ENCODE data around the gene CRYBA4.
A peak's percentile ranks its signal among the peaks of the same experiment; 100 is the strongest.

The CRYBA4 gene

DNA sequence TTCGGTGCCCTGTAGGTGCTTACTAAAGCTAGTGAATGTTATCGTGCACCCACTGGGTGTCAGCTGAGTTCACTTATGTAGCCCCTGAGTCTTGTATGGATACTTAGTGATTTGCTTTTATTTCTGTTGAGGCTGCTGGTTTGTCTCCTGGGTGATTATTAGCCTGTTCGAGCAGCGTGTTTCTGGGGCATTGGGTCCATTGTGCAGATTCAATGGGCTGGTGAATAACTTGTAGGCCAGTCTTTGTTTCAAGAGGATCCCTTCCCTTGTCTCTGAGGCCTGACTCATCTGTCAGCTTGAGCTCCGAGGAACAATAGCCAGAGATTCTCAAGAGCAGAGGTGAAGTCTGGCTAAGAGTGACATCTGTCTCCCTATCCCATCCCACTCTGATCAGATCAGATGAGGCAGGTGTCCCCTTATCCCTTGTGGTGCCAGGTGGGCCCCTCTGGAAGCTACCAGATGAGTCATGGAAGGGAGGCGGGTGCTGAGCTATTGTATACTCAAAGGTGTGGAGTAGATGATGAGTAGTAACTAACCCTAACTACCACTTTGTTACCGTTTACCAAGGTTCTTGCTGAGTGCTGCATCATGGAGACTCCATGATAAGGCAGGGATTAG is 39.3 kb downstream of the CRYBA4 start:
- DNase-seq (ENCODE audit: low read depth), result no peak

DNA sequence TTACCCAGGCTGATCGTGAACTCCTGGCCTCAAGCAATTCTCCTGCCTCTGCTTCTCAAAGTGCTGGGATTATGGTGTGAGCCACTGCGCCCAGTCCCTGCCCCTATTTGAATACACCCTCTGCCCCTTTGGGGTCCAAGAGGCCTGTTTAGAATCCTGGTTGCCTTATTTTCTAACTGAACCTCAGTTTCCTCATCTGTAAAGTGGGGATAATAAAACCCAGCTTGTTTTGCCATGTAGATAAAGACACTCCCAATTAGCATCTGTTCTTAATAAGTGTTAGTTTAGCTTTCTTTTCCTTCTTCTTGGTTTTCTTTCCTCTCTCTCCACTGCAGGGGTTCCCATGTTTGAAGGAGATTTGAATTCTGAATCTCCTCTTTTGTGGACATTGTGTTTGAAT is 40.4 kb downstream of the CRYBA4 start:
- DNase-seq (ENCODE audit: low read depth), result no peak

DNA sequence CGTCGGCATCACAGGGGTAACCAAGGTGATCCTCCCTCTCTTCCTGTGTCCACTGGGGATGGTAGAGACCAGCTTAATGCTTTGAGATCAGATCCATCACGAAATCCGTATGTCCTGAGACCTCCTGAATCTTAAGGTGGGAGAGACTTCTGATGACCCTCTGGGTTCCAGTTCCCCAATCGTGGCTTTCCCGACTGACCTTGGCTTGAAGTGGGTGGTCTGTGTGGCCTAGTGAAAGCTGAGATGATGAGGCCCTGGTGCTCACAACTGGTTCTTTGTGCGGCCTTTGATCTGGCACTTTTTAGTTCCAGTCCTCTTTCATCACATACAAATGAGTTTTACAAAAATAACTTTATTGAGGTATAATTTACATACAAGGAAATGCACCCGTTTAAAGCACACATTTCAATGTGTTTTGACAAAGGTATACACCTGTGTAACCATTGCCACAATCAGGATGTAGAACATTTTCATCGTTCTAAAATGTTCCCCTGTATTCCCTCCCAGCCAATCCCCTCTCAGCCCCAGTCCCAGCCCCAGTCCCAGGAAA is 41.7 kb downstream of the CRYBA4 start:
- no peak for DNase-seq (ENCODE audit: low read depth)

DNA sequence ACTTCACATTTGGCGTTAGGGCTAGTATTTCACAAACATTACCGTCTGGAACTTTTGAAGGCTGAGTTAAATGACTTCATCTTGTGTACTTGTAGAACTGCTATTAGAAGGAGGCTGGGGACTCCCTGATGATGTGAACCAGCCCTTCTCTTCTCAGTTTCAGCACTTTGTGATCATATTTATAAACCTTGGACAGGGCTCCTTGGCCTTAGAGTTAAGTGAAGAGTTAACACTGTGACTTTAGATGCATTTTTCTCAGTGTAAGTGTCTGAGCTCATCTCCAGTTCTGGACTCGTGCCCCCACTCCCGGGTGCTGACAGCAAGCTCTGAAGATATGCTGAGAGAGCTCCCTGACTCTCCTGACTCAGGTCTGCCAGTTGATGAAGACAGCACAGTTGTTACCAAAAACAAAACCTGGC is 44.1 kb downstream of the CRYBA4 start:
- no peak for DNase-seq (ENCODE audit: low read depth)

DNA sequence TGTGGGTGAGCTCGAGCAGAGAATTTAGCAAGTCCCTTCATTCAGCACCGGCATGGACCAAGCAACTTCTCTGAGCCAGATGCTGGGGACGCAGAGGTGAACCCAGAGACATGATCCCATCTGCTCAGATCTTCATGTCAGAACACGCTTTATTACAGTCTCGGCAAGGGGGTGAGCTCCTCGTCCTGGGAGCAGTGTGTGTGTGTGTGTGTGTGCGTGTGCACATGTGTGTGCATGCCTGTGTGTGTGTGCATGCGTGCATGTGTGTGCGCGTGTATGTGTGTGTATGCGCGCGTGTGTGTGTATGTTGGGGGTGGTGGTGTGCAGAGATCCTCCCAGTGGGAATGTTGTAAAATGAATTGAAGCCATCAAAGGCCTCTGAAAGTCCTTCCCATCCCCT is 45.4 kb downstream of the CRYBA4 start:
- no peak for DNase-seq (ENCODE audit: low read depth)

DNA sequence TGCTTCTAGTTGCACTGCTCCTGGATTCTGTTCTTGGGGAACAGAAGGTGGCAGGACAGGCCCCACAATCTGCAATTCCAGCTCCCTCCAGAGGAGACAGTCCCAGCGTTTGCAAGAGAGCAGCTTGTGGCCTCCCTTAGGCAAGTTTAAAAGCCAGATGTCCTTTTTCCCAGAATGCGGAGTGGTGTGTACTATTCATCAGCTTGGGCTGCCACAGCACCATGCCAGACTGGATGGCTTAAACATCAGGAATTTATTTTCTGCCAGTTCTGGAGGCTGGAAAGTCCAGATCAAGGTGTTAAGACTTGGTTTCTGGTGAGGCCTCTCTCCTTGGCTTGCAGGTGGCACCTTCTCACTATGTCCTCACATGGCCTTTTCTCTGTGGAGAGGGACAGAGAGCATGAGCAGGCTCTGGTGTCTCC is 47.3 kb downstream of the CRYBA4 start:
- DNase-seq (ENCODE audit: low read depth), result no peak

DNA sequence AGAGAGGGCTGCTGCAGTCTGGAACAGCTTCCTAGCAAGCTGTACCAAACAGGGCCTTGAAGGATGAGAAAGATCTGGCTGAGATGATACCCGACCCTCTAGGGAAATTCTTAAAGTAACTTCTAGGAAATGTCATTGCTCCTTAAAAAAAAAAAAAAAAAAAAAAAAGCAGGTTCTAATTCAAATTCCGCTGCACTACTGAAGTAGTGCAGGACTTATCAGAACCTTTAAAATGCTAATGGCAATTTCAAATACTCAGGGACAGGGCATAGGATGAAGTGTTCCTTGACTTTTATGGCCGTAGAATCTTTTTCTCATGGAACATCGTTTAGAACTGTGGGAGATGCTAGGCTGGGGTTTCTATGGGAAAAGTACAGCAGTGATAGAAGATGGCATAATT is 48.7 kb downstream of the CRYBA4 start:
- no peak for DNase-seq (ENCODE audit: low read depth)

DNA sequence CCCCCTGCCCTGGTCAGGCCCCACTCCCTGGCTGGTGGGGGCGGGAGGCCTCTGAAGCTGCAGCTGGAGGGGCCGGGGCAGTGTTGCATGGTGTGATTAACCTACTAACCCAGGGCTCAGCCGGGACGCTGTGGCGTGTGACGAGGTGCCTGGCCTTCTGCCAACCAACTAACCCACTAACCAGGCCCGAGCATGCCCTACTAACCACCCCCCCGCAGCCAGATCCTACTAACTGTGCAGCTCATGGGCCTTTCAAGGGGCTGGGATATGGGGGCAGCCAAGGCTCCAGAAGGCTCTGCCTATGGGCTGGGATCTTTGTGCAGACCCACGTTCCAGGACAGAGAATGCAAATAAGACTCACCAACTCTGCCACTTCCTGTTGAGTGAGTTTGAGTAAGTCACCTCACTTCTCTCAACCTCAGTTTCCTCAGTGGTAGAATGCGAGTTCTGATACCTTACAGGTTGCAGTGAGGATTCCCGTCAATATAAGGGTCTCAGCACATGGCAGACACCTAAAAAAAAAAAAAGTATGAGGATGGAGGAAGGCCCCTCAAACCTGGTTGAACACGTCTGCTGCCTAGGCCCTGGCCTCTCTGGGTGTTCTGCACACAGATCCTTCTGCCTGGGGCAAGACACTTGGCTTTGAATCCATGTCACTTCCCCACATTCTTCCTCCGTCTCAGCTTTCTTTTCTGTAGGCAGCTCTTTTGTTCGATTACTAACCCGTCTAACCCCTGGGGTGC is 49.7 kb downstream of the CRYBA4 start:
- peak; percentile 56 for DNase-seq (ENCODE audit: low read depth)

DNA sequence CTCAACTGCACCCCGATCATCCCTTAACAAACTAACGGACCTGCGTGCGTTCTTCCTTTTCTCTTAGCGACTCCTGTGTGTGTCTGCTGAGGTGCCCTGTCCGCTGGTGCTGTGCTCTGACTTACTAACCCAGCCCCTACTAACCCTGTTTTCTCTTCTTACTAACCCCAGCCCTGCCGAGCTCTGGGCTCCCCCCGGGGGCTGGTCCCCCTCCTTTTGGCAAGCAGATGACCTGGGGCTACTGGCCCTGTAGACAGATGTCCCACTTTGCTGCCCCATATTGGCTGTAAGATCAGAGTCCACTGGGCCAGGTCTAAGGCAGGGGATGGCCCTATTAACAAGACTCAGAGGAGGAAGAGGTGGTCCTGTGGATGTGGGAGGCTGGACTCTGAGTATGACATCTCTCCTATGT is 50.3 kb downstream of the CRYBA4 start:
- DNase-seq (ENCODE audit: low read depth), result no peak

DNA sequence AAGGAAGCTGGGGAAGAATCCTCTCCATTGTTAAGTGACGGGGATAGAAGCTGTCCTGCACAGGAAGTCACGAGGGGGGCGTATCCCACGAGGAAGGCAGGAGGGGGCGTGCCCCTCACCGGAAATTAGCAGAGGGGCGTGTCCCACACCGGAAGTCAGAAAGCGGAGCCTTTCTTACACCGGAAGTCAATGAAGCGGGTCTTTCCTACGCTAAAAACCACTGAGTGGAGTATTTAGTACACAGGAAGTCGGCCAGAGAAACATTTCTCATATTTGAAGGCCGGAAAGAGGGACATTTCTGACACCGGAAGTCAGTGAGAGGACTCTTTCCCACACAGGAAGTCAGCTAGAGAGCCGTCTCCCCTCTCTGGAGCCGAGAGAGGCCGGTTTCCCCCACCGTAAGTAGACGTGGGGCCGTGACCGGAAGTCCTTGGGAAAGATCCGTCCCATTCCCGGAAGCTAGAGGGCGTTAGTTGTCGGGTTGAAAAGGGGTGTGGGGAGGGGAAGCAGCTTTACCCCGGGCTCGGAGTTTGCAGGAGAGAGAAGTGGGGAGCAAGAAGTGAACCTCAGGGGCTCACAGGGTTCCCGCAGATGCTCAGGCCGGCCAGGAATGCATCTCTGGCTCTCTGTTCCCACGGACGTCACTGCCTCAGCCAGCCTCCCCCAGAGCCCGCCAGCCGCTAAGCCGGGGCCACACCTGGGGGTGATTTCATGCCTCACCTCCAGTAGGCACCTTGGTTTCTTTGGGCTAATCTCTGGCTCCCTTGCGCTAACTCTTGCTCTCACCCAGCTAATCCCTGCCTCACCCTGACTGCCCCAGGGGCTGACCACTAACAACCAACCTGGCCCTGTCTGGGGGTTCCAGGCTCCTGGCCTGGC is 51.1 kb downstream of the CRYBA4 start:
- peak; percentile 87 for DNase-seq (ENCODE audit: low read depth)

DNA sequence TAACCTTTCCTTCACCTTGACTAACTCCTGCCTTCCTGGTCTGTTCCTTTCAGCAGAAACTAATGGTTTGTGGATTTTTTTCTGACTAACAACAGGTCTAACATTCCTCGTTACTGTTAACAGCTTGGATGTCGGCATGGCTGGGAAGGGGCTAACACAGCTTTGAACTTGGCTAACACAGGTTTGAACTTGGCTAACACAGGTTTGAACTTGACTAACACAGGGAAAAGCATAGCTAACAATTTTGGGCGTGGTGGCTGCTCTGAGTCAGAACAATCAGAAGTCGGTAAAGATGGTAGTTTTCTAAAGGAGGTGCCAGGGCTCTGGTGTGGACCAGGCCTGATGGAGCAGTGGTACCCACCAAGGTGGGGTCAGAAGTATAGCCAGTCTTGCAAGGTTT is 51.7 kb downstream of the CRYBA4 start:
- DNase-seq (ENCODE audit: low read depth), result no peak

DNA sequence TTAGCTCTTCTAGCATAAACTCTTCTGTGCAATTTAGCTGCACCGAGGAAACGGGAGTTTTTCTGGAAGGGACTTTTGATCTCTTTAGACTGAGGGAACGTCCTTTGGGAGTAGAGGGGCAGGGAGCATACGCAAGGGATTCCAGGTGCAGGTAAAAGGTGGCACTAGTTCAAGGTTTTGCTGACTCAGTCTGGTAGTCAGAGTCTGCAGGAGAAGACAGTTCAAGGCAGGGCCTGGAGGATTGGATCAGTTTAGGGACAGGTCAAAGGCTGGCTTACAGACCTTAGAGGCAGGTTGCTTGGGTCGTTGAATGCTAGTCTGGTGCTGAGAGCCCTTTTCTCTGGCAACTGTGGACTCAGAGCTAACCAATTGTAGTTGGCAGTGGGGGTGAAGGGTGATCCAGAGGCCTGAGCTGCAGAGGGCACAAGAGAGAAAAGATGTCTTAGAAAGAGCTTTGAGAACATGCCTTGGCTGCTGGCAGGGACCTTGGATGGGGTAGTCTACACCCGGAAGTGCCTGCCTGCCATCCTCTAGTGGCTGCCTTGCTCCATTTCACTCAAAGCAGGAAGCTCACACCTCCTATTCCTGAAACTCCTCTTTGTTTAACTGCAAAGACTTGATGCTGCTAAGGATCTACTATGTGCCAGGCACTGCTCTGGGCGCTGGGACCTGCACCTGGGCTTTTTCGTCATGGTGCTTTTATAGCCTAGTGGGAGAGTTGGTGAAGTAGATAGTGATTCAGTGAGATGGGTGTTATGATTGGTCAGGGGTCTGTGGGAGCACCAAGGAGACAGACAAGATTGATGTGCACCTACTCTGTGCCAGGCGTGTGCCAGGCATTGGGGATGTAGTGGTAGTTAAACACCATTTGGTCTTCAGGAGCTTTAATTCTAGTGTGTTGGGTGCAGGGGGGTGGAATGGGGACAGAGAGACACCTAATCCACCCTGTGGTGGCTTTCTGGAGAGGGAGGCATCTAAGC is 52.7 kb downstream of the CRYBA4 start:
- no peak for DNase-seq (ENCODE audit: low read depth)

DNA sequence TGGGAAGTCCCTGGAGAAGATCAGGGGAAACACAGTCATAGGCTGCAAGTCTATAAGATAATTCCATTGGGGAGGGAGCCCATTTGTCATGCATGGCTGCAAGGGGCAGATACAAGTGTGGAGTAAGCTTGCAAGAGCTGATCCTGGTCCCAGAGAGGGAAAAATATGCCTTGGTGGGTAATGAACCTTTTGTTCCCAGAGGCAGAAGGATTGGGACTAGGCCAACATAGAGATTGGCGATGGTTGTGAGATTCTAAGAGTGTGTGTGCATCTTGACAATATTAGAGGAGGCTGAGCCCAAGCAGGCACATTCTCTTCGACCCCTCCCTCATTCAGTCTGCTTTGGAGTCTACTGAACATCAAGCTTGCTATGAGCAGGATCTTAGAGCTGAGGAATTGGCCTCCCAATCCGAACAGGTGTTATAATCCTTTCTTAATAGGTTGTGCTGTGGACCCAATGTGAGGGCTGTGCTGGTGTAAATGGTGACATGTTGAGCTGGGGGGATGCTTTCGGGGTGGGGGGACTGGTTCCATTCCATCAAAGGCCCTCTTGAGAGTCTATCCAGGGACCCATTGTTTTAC is 54.0 kb downstream of the CRYBA4 start:
- DNase-seq (ENCODE audit: low read depth), result no peak

DNA sequence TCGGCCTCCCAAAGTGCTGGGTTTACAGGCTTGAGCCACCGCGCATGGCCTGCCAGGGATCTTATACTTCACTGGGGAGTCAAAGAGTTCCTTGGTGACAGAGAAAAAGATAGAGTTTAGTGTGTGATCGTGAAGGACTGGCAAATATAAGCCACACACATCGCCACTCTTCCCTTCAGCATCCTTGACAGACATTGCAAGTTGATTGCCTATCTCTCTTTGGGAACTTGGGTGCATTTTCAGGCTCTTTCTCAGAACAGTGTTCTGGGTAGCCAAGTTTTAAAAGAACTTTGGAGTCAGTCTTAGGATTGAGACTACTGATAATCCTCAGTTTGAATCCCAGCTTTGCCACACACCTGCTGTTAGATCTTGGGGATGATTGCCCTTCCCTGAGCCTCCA is 55.5 kb downstream of the CRYBA4 start:
- DNase-seq (ENCODE audit: low read depth), result no peak

DNA sequence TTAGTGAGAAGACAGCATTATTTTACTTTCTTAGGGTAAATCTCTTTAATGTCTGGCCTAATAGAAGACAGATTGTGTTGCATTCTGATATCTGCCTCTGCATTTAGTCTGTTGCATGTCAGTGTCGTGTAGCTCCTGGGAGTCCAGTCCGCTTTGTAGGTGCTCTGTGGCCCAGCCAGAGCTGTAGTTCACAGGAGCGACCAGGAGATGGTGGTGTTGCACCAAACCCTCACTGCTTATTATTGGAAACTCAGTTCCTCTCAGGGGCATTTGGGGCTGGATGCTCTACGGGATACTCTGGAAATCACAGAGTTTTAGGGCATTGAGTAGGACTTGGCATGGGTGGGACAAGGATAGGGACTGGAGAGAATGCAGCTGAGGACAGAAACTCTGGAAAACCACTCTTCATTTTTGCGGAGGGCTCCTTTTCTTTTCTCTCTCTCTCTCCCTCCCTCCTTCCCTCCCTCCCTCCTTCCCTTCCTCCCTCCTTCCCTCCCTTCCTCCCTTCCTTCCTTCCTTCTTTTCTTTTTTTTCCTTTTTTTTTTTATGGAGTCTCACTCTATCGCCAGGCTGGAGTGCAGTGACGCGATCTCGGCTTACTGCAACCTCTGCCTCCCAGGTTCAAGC is 57.4 kb downstream of the CRYBA4 start:
- peak; percentile 51 for DNase-seq (ENCODE audit: low read depth)

Measured in activated gamma-delta T cell treated with anti-CD3 and anti-CD28 coated beads, Interleukin-2, amount 50 U/mL, for 16 hours (primary cell).